Measurements from ENCODE around the gene LETM1. TPM values are rescaled to one million over a fixed set of nuclear protein-coding genes. Genes with fewer than 3 reads are reported as not detected.
A peak's percentile ranks its signal among the peaks of the same experiment; 100 is the strongest.
"Not testable (repeated sequence)": the region's sequence is repeated elsewhere in the genome, so short reads cannot be mapped to it uniquely, and the experiment has no call there.

LETM1 gene
- total and polyA plus RNA-seq, 4 donors = 6.8 to 25.6 (median 18.9) TPM

DNA sequence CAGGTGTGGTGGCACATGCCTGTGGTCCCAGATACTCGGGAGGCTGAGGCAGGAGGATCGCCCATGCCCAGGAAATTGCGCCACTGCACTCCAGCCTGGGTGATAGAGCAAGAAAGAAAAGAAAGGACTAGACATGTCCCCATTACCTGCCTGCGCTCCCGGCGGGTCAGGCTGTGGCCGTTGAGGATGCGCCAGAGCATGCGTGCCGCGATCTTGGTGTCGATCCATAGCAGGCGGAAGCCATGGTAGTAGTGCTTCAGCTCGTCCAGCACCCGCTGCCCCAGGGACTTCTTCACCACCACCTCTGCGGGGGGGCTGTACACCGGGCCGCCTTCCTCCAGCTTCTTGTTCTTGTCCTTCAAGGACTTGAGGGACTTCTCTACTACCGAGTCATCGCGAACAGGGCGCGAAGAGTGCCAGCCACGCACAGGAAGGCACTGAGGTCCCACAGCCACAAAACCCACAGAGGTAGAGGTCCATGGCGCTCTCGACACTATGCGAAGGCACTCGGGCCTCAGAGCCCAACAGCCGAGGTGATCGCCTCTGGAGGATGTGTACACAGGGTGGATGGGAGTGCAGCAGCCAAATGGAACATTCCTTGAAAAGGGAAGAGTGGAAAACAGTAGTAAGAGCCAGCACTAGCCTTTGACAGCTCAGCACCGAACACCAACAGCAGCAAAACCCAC lies 14.6 kb downstream of the LETM1 start:
- intact Hi-C loops (cut with DNase I) = no loop called here
- DNase-seq = peak in 1 of 2 donors; percentile 72
- H3K27me3 ChIP-seq (ENCODE audit: control insufficient read depth in 1 of 2, insufficient read depth in 2 of 2, low read length in 1 of 2) = no peaks in the 10 kb centered on the region
- no peak overlapping the region for H3K4me3 ChIP-seq (ENCODE audit: low read length in 2 of 2)
- 88 to 89% methylated on average over 31 of the region's 31 CpGs for WGBS, 2 donors
- H3K27ac ChIP-seq (ENCODE audit: low read depth in 1 of 2, low read length in 2 of 2) = no peak overlapping the region
- no peaks in the 10 kb centered on the region for H3K4me1 ChIP-seq (ENCODE audit: control insufficient read depth in 1 of 2, insufficient read depth in 2 of 2, low read length in 2 of 2)
- ATAC-seq (ENCODE audit: low FRiP score) = no peak
- H3K36me3 ChIP-seq (ENCODE audit: control insufficient read depth in 1 of 2, insufficient read depth in 2 of 2, low read length in 1 of 2) = peaks cover 0 to 7% of the 10 kb centered on the region in 2 donors
- no peaks in the 10 kb centered on the region for H3K9me3 ChIP-seq (ENCODE audit: control insufficient read depth, low read length)

DNA sequence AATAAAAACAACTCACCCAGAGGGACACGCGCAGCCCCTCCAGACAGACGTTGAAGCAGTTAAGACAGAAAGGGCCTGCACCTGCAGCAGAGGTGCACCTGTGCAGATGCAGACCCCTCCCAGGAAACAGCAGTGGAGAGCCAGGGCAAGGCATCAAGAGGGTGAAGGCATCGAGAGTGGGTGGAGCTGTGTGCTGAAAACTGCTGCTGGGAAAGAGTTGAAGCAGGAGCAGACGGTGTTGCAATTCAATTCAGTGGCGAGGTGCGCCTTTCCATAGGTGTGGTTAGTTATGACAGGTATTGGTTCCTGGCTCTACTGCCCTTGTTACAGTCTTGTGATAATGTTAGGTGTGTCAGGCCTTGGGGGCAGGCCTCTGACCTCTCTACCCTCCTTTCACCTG lies 16.7 kb downstream of the LETM1 start:
- H3K36me3 ChIP-seq (ENCODE audit: control insufficient read depth in 1 of 2, insufficient read depth in 2 of 2, low read length in 1 of 2) = peaks cover 0 to 12% of the 10 kb centered on the region in 2 donors
- DNase-seq = no peak
- no peaks in the 10 kb centered on the region for H3K9me3 ChIP-seq (ENCODE audit: control insufficient read depth, low read length)
- no peak overlapping the region for H3K27ac ChIP-seq (ENCODE audit: low read depth in 1 of 2, low read length in 2 of 2)
- H3K27me3 ChIP-seq (ENCODE audit: control insufficient read depth in 1 of 2, insufficient read depth in 2 of 2, low read length in 1 of 2) = no peaks in the 10 kb centered on the region
- intact Hi-C loops (cut with DNase I) = no loop called here
- no peak overlapping the region for H3K4me3 ChIP-seq (ENCODE audit: low read length in 2 of 2)
- H3K4me1 ChIP-seq (ENCODE audit: control insufficient read depth in 1 of 2, insufficient read depth in 2 of 2, low read length in 2 of 2) = no peaks in the 10 kb centered on the region
- no peak for ATAC-seq (ENCODE audit: low FRiP score)
- WGBS, 2 donors = 91 to 94% methylated on average over 7 of the region's 7 CpGs

DNA sequence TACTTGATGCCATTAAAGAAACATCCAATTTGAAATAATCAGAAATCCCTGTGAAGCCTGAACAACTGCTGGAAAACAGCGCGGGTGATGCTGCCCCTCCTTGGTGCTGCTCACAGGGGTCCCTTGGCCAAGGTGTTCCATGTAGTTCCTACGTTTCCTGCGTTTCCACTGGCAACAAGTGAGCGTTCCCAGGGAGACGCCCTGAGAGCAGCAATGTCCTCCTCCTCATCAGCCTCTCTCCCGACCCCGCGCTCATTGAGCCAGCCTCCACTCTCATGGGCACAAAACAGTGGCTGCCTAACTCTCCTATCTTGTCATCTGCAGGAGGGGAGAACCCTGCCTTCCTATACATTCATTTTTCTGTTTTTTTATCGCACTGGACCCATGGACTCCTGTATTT lies 18.9 kb downstream of the LETM1 start:
- Histone ChIP-seq H3K27ac (ENCODE audit: low read depth in 1 of 2, low read length in 2 of 2) (no peak overlapping the region), H3K4me1 (ENCODE audit: control insufficient read depth in 1 of 2, insufficient read depth in 2 of 2, low read length in 2 of 2) (no peaks in the 10 kb centered on the region), H3K27me3 (ENCODE audit: control insufficient read depth in 1 of 2, insufficient read depth in 2 of 2, low read length in 1 of 2) (no peaks in the 10 kb centered on the region), H3K4me3 (ENCODE audit: low read length in 2 of 2) (no peak overlapping the region), H3K9me3 (ENCODE audit: control insufficient read depth, low read length) (no peaks in the 10 kb centered on the region), H3K36me3 (ENCODE audit: control insufficient read depth in 1 of 2, insufficient read depth in 2 of 2, low read length in 1 of 2) (peaks cover 0 to 16% of the 10 kb centered on the region in 2 donors)
- intact Hi-C loops (cut with DNase I) = no loop called here
- peak in 1 of 2 donors; percentile 48 for DNase-seq
- no peak for ATAC-seq (ENCODE audit: low FRiP score)
- WGBS, 2 donors = 93 to 94% methylated on average over 10 of the region's 10 CpGs

DNA sequence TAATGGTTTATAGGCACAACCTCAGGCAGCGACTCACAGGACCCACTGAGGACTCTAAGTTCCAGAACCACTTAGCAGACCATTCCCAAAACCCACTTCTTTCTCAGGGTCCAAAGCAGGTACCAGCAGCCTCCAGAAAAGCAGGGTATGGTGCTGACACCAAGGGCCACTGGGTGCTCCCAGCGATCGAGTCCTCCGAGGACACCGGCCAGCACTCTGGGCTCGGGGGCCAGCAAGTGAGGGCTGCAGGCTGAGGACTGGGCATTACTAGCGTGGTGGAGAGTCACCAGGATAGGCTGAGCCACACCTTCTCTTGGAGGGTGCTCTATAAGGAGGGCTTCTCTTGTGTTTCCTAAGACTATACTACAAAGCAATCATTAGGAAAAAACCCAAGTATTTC lies 19.3 kb downstream of the LETM1 start:
- Histone ChIP-seq H3K4me3 (ENCODE audit: low read length in 2 of 2) (no peak overlapping the region), H3K9me3 (ENCODE audit: control insufficient read depth, low read length) (no peaks in the 10 kb centered on the region), H3K27ac (ENCODE audit: low read depth in 1 of 2, low read length in 2 of 2) (no peak overlapping the region), H3K27me3 (ENCODE audit: control insufficient read depth in 1 of 2, insufficient read depth in 2 of 2, low read length in 1 of 2) (no peaks in the 10 kb centered on the region), H3K36me3 (ENCODE audit: control insufficient read depth in 1 of 2, insufficient read depth in 2 of 2, low read length in 1 of 2) (peaks cover 0 to 17% of the 10 kb centered on the region in 2 donors), H3K4me1 (ENCODE audit: control insufficient read depth in 1 of 2, insufficient read depth in 2 of 2, low read length in 2 of 2) (no peaks in the 10 kb centered on the region)
- no peak for ATAC-seq (ENCODE audit: low FRiP score)
- WGBS, 2 donors = 94 to 95% methylated on average over 7 of the region's 7 CpGs
- intact Hi-C loops (cut with DNase I) = no loop called here
- no peak for DNase-seq

DNA sequence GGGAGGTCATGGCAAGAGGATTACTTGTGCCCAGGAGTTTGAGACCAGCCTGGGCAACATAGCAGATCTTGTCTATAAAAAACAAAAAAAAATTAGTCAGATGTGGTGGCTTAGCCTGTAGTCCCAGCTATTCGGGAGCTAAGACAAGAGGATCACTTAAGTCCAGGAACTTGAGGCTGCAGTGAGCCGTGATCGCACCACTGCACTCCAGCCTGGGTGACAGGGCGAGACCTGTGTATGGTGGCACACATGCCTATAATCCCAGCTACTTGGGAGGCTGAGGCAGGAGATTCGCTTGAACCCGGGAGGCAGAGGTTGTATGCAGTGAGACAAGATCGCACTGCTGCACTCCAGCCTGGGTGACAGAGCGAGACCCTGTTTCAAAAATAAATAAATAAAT lies 20.1 kb downstream of the LETM1 start:
- H3K9me3 ChIP-seq (ENCODE audit: control insufficient read depth, low read length); DNase-seq; H3K4me3 ChIP-seq (ENCODE audit: low read length in 2 of 2); H3K4me1 ChIP-seq (ENCODE audit: control insufficient read depth in 1 of 2, insufficient read depth in 2 of 2, low read length in 2 of 2); H3K27me3 ChIP-seq (ENCODE audit: control insufficient read depth in 1 of 2, insufficient read depth in 2 of 2, low read length in 1 of 2); intact Hi-C loops (cut with DNase I); ATAC-seq (ENCODE audit: low FRiP score); H3K27ac ChIP-seq (ENCODE audit: low read depth in 1 of 2, low read length in 2 of 2): not testable (repeated sequence)
- WGBS, 2 donors = 95 to 97% methylated on average over 8 of the region's 8 CpGs
- peaks cover 6 to 22% of the 10 kb centered on the region in 2 donors for H3K36me3 ChIP-seq (ENCODE audit: control insufficient read depth in 1 of 2, insufficient read depth in 2 of 2, low read length in 1 of 2)

DNA sequence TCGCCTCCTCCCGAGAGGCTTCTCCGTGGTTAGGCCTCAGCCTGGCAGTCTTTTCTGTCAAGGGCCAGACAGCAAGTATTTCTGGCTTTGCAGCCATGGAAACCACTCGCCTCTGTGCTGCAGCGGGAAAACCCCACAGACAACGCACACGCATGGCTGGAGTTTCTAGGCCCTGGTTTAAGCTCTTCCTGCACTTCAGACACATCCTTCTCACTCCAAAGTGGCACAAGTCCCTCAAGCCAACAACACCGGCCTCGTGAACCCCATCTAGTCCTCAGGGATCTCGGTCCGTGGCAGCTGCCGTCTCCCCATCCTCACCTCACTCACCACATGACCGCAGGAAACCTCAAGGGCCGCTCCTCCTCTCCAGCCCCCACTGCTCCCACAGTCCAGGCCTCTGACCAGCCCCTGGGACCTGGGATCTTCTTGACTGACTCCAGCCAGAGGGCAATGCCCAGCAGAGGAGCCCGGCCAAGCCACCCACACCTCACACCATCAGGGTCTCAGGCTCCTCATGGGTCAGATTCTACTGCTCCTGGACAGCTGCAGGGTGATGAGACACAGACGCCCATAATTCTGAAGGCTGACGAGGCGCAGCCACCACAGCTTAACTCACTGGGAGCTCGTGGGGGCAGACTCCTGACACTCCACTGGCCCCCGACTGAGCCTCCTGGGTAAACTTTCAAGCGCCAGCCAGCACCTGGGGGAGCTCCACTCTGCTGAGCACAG lies 21.7 kb downstream of the LETM1 start:
- ATAC-seq (ENCODE audit: low FRiP score) (no peak), DNase-seq (peak in 1 of 2 donors; percentile 74)
- H3K9me3 ChIP-seq (ENCODE audit: control insufficient read depth, low read length) = no peaks in the 10 kb centered on the region
- H3K36me3 ChIP-seq (ENCODE audit: control insufficient read depth in 1 of 2, insufficient read depth in 2 of 2, low read length in 1 of 2) = peaks cover 7 to 21% of the 10 kb centered on the region in 2 donors
- no peak overlapping the region for H3K27ac ChIP-seq (ENCODE audit: low read depth in 1 of 2, low read length in 2 of 2)
- WGBS, 2 donors = 90 to 92% methylated on average over 21 of the region's 21 CpGs
- H3K4me3 ChIP-seq (ENCODE audit: low read length in 2 of 2) = no peak overlapping the region
- intact Hi-C loops (cut with DNase I) = no loop called here
- H3K27me3 ChIP-seq (ENCODE audit: control insufficient read depth in 1 of 2, insufficient read depth in 2 of 2, low read length in 1 of 2) = no peaks in the 10 kb centered on the region
- H3K4me1 ChIP-seq (ENCODE audit: control insufficient read depth in 1 of 2, insufficient read depth in 2 of 2, low read length in 2 of 2) = no peaks in the 10 kb centered on the region

DNA sequence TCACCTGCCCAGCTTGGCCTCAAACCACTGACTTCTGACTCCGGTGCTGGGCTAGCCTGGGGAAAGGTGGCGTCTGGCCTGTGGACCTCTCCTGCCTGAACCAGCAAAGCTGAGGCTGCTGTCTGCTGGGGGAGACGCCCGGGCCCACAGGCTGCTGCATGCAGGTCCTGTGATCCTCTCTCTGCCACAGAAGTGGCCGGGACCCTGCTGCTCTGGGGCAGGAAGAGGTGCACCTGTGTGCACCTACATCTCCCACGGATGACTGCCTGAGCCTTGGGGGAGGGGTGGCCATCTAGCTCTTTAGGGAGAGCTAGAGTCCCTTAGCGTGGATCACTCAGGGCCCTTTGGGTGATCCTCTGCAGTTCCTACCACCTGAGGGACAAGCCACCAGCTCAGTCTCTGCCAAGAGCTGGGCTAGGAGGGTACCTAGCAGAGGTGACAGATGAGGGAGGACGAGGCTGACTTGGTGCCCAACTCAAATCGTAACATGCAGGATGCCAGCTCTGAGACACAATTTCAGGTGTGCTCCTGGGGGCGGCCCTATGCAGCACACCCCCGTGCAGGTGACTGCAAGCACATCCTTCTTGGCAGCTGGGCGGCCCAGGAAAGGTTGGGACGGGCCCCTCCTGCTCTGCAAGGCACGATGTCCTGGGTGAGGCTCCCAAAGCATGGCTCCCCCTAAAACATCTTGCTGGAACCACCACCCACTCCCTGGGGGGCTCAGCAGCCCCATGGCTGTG lies 22.5 kb downstream of the LETM1 start:
- intact Hi-C loops (cut with DNase I) = no loop called here
- no peak overlapping the region for H3K27ac ChIP-seq (ENCODE audit: low read depth in 1 of 2, low read length in 2 of 2)
- H3K4me3 ChIP-seq (ENCODE audit: low read length in 2 of 2) = no peak overlapping the region
- no peaks in the 10 kb centered on the region for H3K9me3 ChIP-seq (ENCODE audit: control insufficient read depth, low read length)
- DNase-seq (no peak), ATAC-seq (ENCODE audit: low FRiP score) (no peak)
- no peaks in the 10 kb centered on the region for H3K4me1 ChIP-seq (ENCODE audit: control insufficient read depth in 1 of 2, insufficient read depth in 2 of 2, low read length in 2 of 2)
- no peaks in the 10 kb centered on the region for H3K27me3 ChIP-seq (ENCODE audit: control insufficient read depth in 1 of 2, insufficient read depth in 2 of 2, low read length in 1 of 2)
- H3K36me3 ChIP-seq (ENCODE audit: control insufficient read depth in 1 of 2, insufficient read depth in 2 of 2, low read length in 1 of 2) = peaks cover 7 to 18% of the 10 kb centered on the region in 2 donors
- 92 to 94% methylated on average over 14 of the region's 14 CpGs for WGBS, 2 donors

DNA sequence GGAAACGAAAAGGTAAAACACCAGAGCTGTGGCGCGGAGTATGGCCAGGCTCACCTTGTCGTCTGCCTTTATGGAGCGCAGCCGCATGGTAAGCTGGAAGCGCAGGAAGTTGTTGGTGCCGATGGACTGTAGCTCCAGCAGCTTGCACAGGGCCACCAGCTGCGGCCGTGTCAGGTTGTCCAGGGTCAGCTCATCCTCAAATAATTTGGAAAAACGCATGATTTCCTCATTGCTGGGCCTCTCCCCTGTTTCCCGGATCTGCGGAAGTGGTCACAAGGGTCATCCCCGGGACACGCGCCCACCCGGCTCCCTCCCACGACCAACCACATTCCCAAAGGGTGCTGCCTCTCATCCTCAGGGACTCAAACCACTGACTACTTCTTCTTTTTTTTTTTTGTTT lies 23.3 kb downstream of the LETM1 start:
- Histone ChIP-seq H3K4me3 (ENCODE audit: low read length in 2 of 2) (no peak overlapping the region), H3K27ac (ENCODE audit: low read depth in 1 of 2, low read length in 2 of 2) (no peak overlapping the region), H3K9me3 (ENCODE audit: control insufficient read depth, low read length) (no peaks in the 10 kb centered on the region), H3K36me3 (ENCODE audit: control insufficient read depth in 1 of 2, insufficient read depth in 2 of 2, low read length in 1 of 2) (peaks cover 7 to 18% of the 10 kb centered on the region in 2 donors), H3K27me3 (ENCODE audit: control insufficient read depth in 1 of 2, insufficient read depth in 2 of 2, low read length in 1 of 2) (no peaks in the 10 kb centered on the region), H3K4me1 (ENCODE audit: control insufficient read depth in 1 of 2, insufficient read depth in 2 of 2, low read length in 2 of 2) (no peaks in the 10 kb centered on the region)
- intact Hi-C loops (cut with DNase I) = no loop called here
- DNase-seq (no peak), ATAC-seq (ENCODE audit: low FRiP score) (no peak)
- 94% methylated on average over 18 of the region's 18 CpGs for WGBS, 2 donors
